ENCODE data around the gene ADAMTS3.

Gene ADAMTS3

GRCh38 chr4:72274251-72274650 lies 294.8 kb downstream of the ADAMTS3 start:
- no peak for TF ChIP-seq CTCF (IDR thresholded peaks at IDR 0.05)

- no peak for TF ChIP-seq CTCF (IDR thresholded peaks at IDR 0.05)
Measured at GRCh38 chr4:72255269-72255668, 313.8 kb downstream of the ADAMTS3 start.

GRCh38 chr4:72243641-72244040 lies 325.4 kb downstream of the ADAMTS3 start:
- no peak for TF ChIP-seq CTCF (IDR thresholded peaks at IDR 0.05)

GRCh38 chr4:72239487-72240116 lies 329.4 kb downstream of the ADAMTS3 start:
- TF ChIP-seq CTCF (IDR thresholded peaks at IDR 0.05): no peak

Measured in LNCAP (cell line).